Endothelial cell of umbilical vein (primary cell): ENCODE results near the gene GNAQ. TPM values are rescaled to one million over a fixed set of nuclear protein-coding genes. Genes with fewer than 3 reads are reported as not detected.

Experiments
- BruUV-seq: library from RNA; stranded (reverse); fragments of 400-500 nt; replicated peaks from 2 replicates; lab custom pipeline; 2021; lab: Mats Ljungman, UMichigan
- CTCF ChIA-PET: fragments of 300-600, 350-600 bp; sonication (Branson Sonifier 250); formaldehyde crosslinking; loops from one replicate; lab custom pipeline; 2021; ENCODE audit warnings: antibody characterized with exemption, inconsistent platforms; lab: Charles Lee
- POLR2A ChIA-PET: fragments of 300-600, 350-600 bp; sonication (Branson Sonifier 250); formaldehyde crosslinking; loops from one replicate; lab custom pipeline; 2021; ENCODE audit warnings: antibody characterized with exemption, inconsistent platforms; lab: Charles Lee
- DNase-seq: peaks from one replicate; pipeline ENCODE4 v3.0.0-alpha.2; 2011; ENCODE audit warnings: low read depth, low spot score
- FAIRE-seq: peaks from 2 replicates; lab custom pipeline; 2011; peaks lifted over from hg19 to GRCh38; lab: Jason Lieb, UNC
- H2AFZ ChIP-seq: 2 replicates; pipeline ENCODE4 v1.6.0; 2012; ENCODE audit warnings: low read depth, low read length, control low read depth, inconsistent platforms
- H3K27ac ChIP-seq: 2 replicates; pipeline ENCODE4 v1.5.1; 2011; ENCODE audit warnings: low read depth, mild to moderate bottlenecking, control low read depth, low read length, moderate library complexity; ENCODE audit not compliant: insufficient read depth
- H3K27me3 ChIP-seq, 2 experiments: 2 replicates each; pipeline versions ENCODE4 v1.6.0 to v1.6.1; 2011; ENCODE audit warnings: low read length in 2 of 2, mixed read lengths in 1 of 2; ENCODE audit not compliant: control insufficient read depth in 2 of 2, insufficient read depth in 2 of 2
- H3K36me3 ChIP-seq, 2 experiments: 2 replicates in 1 of 2; 3 replicates in 1 of 2; pipeline ENCODE4 v1.5.1; 2011; ENCODE audit warnings: low read length in 2 of 2, mild to moderate bottlenecking in 1 of 2, moderate library complexity in 1 of 2; ENCODE audit not compliant: control insufficient read depth in 2 of 2, insufficient read depth in 2 of 2; ENCODE audit errors: extremely low read depth in 1 of 2
- H3K4me1 ChIP-seq: 3 replicates; pipeline ENCODE4 v1.5.1; 2011; ENCODE audit warnings: mild to moderate bottlenecking, low read length; ENCODE audit not compliant: control insufficient read depth, insufficient read depth; ENCODE audit errors: extremely low read depth
- H3K4me2 ChIP-seq: 2 replicates; pipeline ENCODE4 v1.6.1; 2011; ENCODE audit warnings: low read length, control low read depth, mixed read lengths; ENCODE audit not compliant: insufficient read depth
- H3K4me3 ChIP-seq, 3 experiments: fragments of 200-600 bp in 1 of 3; sonication (generic), shearing (Covaris generic) in 1 of 3; replicated peaks in 1 of 3; 2 replicates each; pipeline ENCODE4 v1.5.1; 2011 to 2016; ENCODE audit warnings: control low read depth in 3 of 3, low read length in 3 of 3, mild to moderate bottlenecking in 2 of 3, inconsistent platforms in 1 of 3, low read depth in 1 of 3, moderate library complexity in 1 of 3; ENCODE audit not compliant: insufficient read depth in 1 of 3
- H3K79me2 ChIP-seq: 2 replicates; pipeline ENCODE4 v1.6.0; 2012; ENCODE audit warnings: low read length, inconsistent platforms; ENCODE audit not compliant: control insufficient read depth, insufficient read depth
- H3K9ac ChIP-seq: replicated peaks from 2 replicates; pipeline ENCODE3; 2011; ENCODE audit warnings: low read length, control low read depth; ENCODE audit not compliant: insufficient read depth; ENCODE audit errors: extremely low read depth
- H3K9me1 ChIP-seq: replicated peaks from 3 replicates; pipeline ENCODE4 v1.6.0; 2011; ENCODE audit warnings: mild to moderate bottlenecking, low read length; ENCODE audit not compliant: control insufficient read depth, insufficient read depth; ENCODE audit errors: extremely low read depth
- H3K9me3 ChIP-seq: replicated peaks from 2 replicates; pipeline ENCODE4 v1.5.1; 2012; ENCODE audit warnings: low read length, inconsistent platforms; ENCODE audit not compliant: control insufficient read depth, insufficient read depth
- H4K20me1 ChIP-seq: replicated peaks from 2 replicates; pipeline ENCODE3; 2011; ENCODE audit warnings: mild to moderate bottlenecking, low read length; ENCODE audit not compliant: control insufficient read depth, insufficient read depth; ENCODE audit errors: extremely low read depth
- CTCF ChIP-seq, 2 donors: IDR thresholded peaks; 1 replicate in 1 of 2; 2 replicates in 1 of 2; pipeline ENCODE4 v1.5.1; 2011; ENCODE audit warnings: low read length in 2 of 2, mild to moderate bottlenecking in 2 of 2, moderate library complexity in 2 of 2, control low read depth in 1 of 2, inconsistent platforms in 1 of 2, low read depth in 1 of 2; ENCODE audit not compliant: insufficient read depth in 1 of 2; ENCODE audit errors: extremely low read depth in 1 of 2
- EZH2 ChIP-seq: IDR thresholded peaks from 2 replicates; pipeline ENCODE4 v1.6.1; 2012; ENCODE audit warnings: borderline replicate concordance, low read depth, mild to moderate bottlenecking, moderate library complexity, low read length, inconsistent platforms; ENCODE audit not compliant: severe bottlenecking
- FOS ChIP-seq: IDR thresholded peaks from 2 replicates; pipeline ENCODE4 v1.6.1; 2011; ENCODE audit warnings: mild to moderate bottlenecking, low read length, moderate library complexity, borderline replicate concordance; ENCODE audit not compliant: insufficient read depth
- GATA2 ChIP-seq: IDR thresholded peaks from 2 replicates; pipeline ENCODE4 v1.7.0; 2011; ENCODE audit warnings: low read depth, mild to moderate bottlenecking, moderate library complexity, mixed read lengths, low read length; ENCODE audit not compliant: insufficient read length, insufficient read depth
- MAX ChIP-seq: IDR thresholded peaks from 2 replicates; pipeline ENCODE4 v1.6.1; 2011; ENCODE audit not compliant: insufficient read depth, insufficient read length
- MYC ChIP-seq: IDR thresholded peaks from one replicate; pipeline ENCODE4 v1.6.1; 2011; ENCODE audit warnings: mild to moderate bottlenecking, low read depth, low read length
- POLR2A ChIP-seq: IDR thresholded peaks from 2 replicates; pipeline ENCODE4 v1.6.1; 2012; ENCODE audit warnings: low read depth, mild to moderate bottlenecking, control low read depth, low read length
- dilution Hi-C: fragments of 300-500 bp; cut with MboI; formaldehyde crosslinking; loops from one replicate; pipeline ENCODE4 v1.15.0; 2019; ENCODE audit warnings: low sequenced_read_pairs; ENCODE audit not compliant: extremely low pct_ligation_motif_present
- intact Hi-C: fragments of 100-400 bp; cut with micrococcal nuclease; formaldehyde crosslinking; loops from one replicate; pipeline ENCODE4 v1.10.0; 2022
- polyA plus RNA-seq, 4 experiments: library from polyadenylated mRNA; depleted of rRNA in 3 of 4; stranded (reverse) in 3 of 4; unstranded in 1 of 4; fragments of >200 nt; gene quantifications; 2 replicates each; pipeline versions ENCODE4 v1.2.1 to v1.2.3, GENCODE V29; 2011 to 2012; ENCODE audit warnings: missing spikeins in 1 of 4
- total RNA-seq: library from RNA; stranded (reverse); gene quantifications from 2 replicates; pipeline ENCODE4 v1.2.3, GENCODE V29; 2021

The GNAQ gene
- total and polyA plus RNA-seq, 2 donors (not counting 3 experiments of a cell fraction or from before 2014, with no cell fraction given): 26.1 to 67.3 TPM

- BruUV-seq: no TSS peak
- H3K27ac ChIP-seq: no peak overlapping the region
- H3K4me3 ChIP-seq: no peak overlapping the region
- no peak overlapping the region for H2AFZ ChIP-seq
- dilution Hi-C loops (no loop called here), intact Hi-C loops (no loop called here)
- TF ChIP-seq FOS: no peak
- no peak for TF ChIP-seq MYC
- no peak for TF ChIP-seq EZH2
- no peak for TF ChIP-seq CTCF (IDR thresholded peaks at IDR 0.05; ENCODE audit: extremely low read depth in 1 of 2, insufficient read depth in 1 of 2, low read depth in 1 of 2, low read length in 2 of 2)
- no peak for TF ChIP-seq POLR2A
- TF ChIP-seq MAX: no peak
- no peak for TF ChIP-seq GATA2
- H3K9me3 ChIP-seq: no peaks in the 10 kb centered on the region
- no peaks in the 10 kb centered on the region for H3K9me1 ChIP-seq
- no peaks in the 10 kb centered on the region for H3K36me3 ChIP-seq
- H4K20me1 ChIP-seq: no peaks in the 10 kb centered on the region
- peaks cover 17% of the 10 kb centered on the region for H3K4me1 ChIP-seq
- POLR2A ChIA-PET: no interaction called here
- DNase-seq (no peak), FAIRE-seq (no peak)
- H3K27me3 ChIP-seq: no peaks in the 10 kb centered on the region
- CTCF ChIA-PET: interaction anchor here (1.4 kb wide), 1 partner anchor 20 kb away, joined by 3 read pairs; no protein-coding TSS in a partner anchor
- H3K79me2 ChIP-seq: peaks cover 72% of the 10 kb centered on the region
- H3K9ac ChIP-seq: no peak overlapping the region
- H3K4me2 ChIP-seq: no peak overlapping the region
Observed at GRCh38 chr9:77991191-77991590, 40.4 kb downstream of the GNAQ start.
